Activated T-helper 1 cell treated with anti-CD3 and anti-CD28 coated beads, Interleukin-12 subunit alpha, Interleukin-12 subunit beta, Interleukin-2, Interleukin-4 antibody, amounts not matched to agents 30 ng/mL and 10 ng/mL and 1 ng/mL, durations not matched to agents 14 hours and 24 hours and 36 hours (primary cell): ENCODE measurements around the gene CAMSAP1. TPM values are rescaled to one million over a fixed set of nuclear protein-coding genes. Genes with fewer than 3 reads are reported as not detected.
A peak's percentile ranks its signal among the peaks of the same experiment; 100 is the strongest.
"Not testable (repeated sequence)": the region's sequence is repeated elsewhere in the genome, so short reads cannot be mapped to it uniquely, and the experiment has no call there.

Experiments used
- DNase-seq: peaks from one replicate; pipeline ENCODE4 v3.0.0; 2021; ENCODE audit warnings: low spot score
- H3K27ac Mint-ChIP-seq: one replicate; pipeline ENCODE4 v1.8.0; 2021; ENCODE audit warnings: mild to moderate bottlenecking, mixed read lengths
- H3K27me3 Mint-ChIP-seq: one replicate; pipeline ENCODE4 v1.8.0; 2022; ENCODE audit warnings: mild to moderate bottlenecking, moderate library complexity, mixed read lengths; ENCODE audit not compliant: insufficient read depth
- H3K36me3 Mint-ChIP-seq: one replicate; pipeline ENCODE4 v1.8.0; 2021; ENCODE audit warnings: low read depth, mixed read lengths
- H3K4me1 Mint-ChIP-seq: one replicate; pipeline ENCODE4 v1.8.0; 2021; ENCODE audit warnings: low read depth, mixed read lengths
- H3K4me3 Mint-ChIP-seq: one replicate; pipeline ENCODE4 v1.8.0; 2021; ENCODE audit warnings: mild to moderate bottlenecking, moderate library complexity, mixed read lengths
- H3K9me3 Mint-ChIP-seq: one replicate; pipeline ENCODE4 v1.8.0; 2021; ENCODE audit warnings: mixed read lengths
- intact Hi-C: fragments of 100-400 bp; cut with micrococcal nuclease; formaldehyde crosslinking; loops from one replicate; pipeline ENCODE4 v1.15.1; 2024
- total RNA-seq: library from RNA; stranded (reverse); gene quantifications from 2 replicates; pipeline ENCODE4 v1.2.3, GENCODE V29; 2022

Gene CAMSAP1
- total RNA-seq, 1 donor from 2014 or later: 43.8 TPM

DNA sequence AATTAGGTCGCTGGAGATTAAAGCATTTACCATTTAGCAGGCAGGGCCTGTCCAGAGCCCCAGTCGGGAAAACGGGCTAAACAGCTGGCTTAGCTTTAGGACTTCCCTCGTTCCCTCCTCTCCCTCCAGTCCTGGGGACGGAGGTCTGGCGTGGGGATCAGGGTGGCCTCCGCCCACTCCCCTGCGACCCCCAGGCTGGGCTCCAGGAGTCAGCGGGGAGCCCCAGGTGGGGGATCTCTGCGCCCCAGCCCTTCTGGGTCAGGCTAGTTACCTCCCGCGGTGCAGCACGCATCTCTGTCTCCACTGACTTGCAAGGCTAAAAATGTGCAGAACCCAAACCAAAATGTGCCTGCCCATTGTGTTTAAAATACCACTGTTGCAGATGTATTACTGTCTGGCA lies 16.2 kb upstream of the CAMSAP1 start:
- no peak overlapping the region for H3K4me3 Mint-ChIP-seq
- H3K9me3 Mint-ChIP-seq: peaks cover 7% of the 10 kb centered on the region
- intact Hi-C loops: no loop called here
- peaks cover 19% of the 10 kb centered on the region for H3K36me3 Mint-ChIP-seq
- no peak for DNase-seq
- peaks cover 27% of the 10 kb centered on the region for H3K4me1 Mint-ChIP-seq
- no peak overlapping the region for H3K27ac Mint-ChIP-seq
- no peaks in the 10 kb centered on the region for H3K27me3 Mint-ChIP-seq

GRCh38 chr9:135921749-135922310 lies 14.5 kb upstream of the CAMSAP1 start:
- H3K4me1 Mint-ChIP-seq: peaks cover 20% of the 10 kb centered on the region
- H3K27me3 Mint-ChIP-seq: no peaks in the 10 kb centered on the region
- peaks cover 16% of the 10 kb centered on the region for H3K9me3 Mint-ChIP-seq
- H3K36me3 Mint-ChIP-seq: peaks cover 24% of the 10 kb centered on the region
- intact Hi-C loops: no loop called here
- DNase-seq: no peak
- no peak overlapping the region for H3K4me3 Mint-ChIP-seq
- H3K27ac Mint-ChIP-seq: no peak overlapping the region

GRCh38 chr9:135920973-135921585 lies 13.7 kb upstream of the CAMSAP1 start:
- DNase-seq: no peak
- Mint-ChIP-seq H3K27me3 (no peaks in the 10 kb centered on the region), H3K27ac (no peak overlapping the region), H3K4me3 (no peak overlapping the region), H3K36me3 (peaks cover 28% of the 10 kb centered on the region), H3K9me3 (peaks cover 23% of the 10 kb centered on the region), H3K4me1 (peaks cover 20% of the 10 kb centered on the region)
- intact Hi-C loops: no loop called here

DNA sequence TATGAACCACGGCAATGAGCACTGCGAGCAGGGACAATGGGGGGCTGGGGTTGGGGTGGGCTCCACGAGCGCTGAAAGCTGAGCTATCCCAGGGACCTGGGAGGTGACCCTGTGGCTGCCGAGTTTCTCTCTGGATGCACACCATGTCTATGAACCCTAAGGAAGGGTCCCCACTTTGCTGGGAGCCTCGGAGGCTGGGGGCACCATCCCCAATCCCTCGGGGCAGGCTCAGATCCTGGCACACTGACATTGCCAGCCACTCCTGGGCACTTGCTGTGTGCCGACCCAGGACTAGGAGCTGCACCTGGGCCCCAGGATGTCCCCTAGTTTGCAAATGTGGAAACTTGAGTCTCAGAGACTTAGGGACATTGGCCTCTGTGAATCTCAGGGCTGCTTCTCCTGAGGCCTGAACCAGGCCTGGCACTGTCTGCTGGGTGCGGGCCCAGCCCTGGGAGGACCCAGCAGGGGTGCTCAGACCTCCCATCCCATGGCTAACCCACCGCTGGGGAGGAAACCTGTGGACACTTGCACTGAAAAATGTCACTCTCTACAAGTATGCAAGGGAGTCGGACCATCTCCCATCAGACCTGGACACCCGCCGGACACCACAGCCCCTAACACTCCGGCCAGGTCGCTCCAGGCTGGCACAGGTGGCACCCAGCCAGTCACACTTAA lies 13.0 kb upstream of the CAMSAP1 start:
- intact Hi-C loops: no loop called here
- H3K4me3 Mint-ChIP-seq: no peak overlapping the region
- DNase-seq: no peak
- peaks cover 30% of the 10 kb centered on the region for H3K9me3 Mint-ChIP-seq
- peaks cover 29% of the 10 kb centered on the region for H3K36me3 Mint-ChIP-seq
- no peak overlapping the region for H3K27ac Mint-ChIP-seq
- H3K27me3 Mint-ChIP-seq: no peaks in the 10 kb centered on the region
- H3K4me1 Mint-ChIP-seq: peaks cover 14% of the 10 kb centered on the region

- intact Hi-C loops: no loop called here
- peaks cover 34% of the 10 kb centered on the region for H3K36me3 Mint-ChIP-seq
- peaks cover 40% of the 10 kb centered on the region for H3K9me3 Mint-ChIP-seq
- no peaks in the 10 kb centered on the region for H3K27me3 Mint-ChIP-seq
- H3K27ac Mint-ChIP-seq: peak overlapping the region; percentile 35
- H3K4me1 Mint-ChIP-seq: peaks cover 4% of the 10 kb centered on the region
- no peak for DNase-seq
- no peak overlapping the region for H3K4me3 Mint-ChIP-seq
These were observed 12.1 kb upstream of the CAMSAP1 start for GRCh38 chr9:135919318-135919890.

DNA sequence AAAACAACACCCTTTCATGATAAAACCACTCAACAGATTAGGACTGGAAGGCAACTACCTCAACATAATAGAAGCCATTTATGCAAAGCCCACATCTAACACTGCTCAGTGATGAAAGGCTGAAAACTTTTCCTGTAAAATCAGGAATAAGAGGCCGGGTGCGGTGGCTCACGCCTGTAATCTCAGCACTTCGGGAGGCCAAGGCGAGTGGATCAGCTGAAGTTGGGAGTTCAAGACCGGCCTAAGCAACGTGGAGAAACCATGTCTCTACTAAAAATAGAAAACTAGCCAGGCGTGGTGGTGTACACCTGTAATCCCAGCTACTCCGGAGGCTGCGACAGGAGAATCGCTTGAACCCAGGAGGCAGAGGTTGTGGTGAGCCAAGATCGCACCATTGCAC lies 8.9 kb upstream of the CAMSAP1 start:
- H3K4me1 Mint-ChIP-seq, H3K4me3 Mint-ChIP-seq, H3K27ac Mint-ChIP-seq, H3K27me3 Mint-ChIP-seq, DNase-seq, intact Hi-C loops: not testable (repeated sequence)
- H3K9me3 Mint-ChIP-seq: peaks cover 45% of the 10 kb centered on the region
- H3K36me3 Mint-ChIP-seq: peaks cover 46% of the 10 kb centered on the region

- H3K9me3 Mint-ChIP-seq: peaks cover 45% of the 10 kb centered on the region
- peaks cover 59% of the 10 kb centered on the region for H3K36me3 Mint-ChIP-seq
- no peak overlapping the region for H3K27ac Mint-ChIP-seq
- no peak overlapping the region for H3K4me3 Mint-ChIP-seq
- no peak for DNase-seq
- intact Hi-C loops: no loop called here
- peaks cover 15% of the 10 kb centered on the region for H3K4me1 Mint-ChIP-seq
- no peaks in the 10 kb centered on the region for H3K27me3 Mint-ChIP-seq
These were observed 7.6 kb upstream of the CAMSAP1 start for GRCh38 chr9:135914921-135915320.

- H3K27me3 Mint-ChIP-seq, intact Hi-C loops, DNase-seq, H3K4me3 Mint-ChIP-seq, H3K27ac Mint-ChIP-seq: not testable (repeated sequence)
- H3K36me3 Mint-ChIP-seq: peaks cover 58% of the 10 kb centered on the region
- H3K4me1 Mint-ChIP-seq: peaks cover 35% of the 10 kb centered on the region
- peaks cover 30% of the 10 kb centered on the region for H3K9me3 Mint-ChIP-seq
These were observed 3.9 kb upstream of the CAMSAP1 start for GRCh38 chr9:135911233-135911632.

- no peak for DNase-seq
- Mint-ChIP-seq H3K36me3 (peaks cover 56% of the 10 kb centered on the region), H3K4me1 (peaks cover 39% of the 10 kb centered on the region), H3K9me3 (peaks cover 25% of the 10 kb centered on the region), H3K4me3 (no peak overlapping the region), H3K27me3 (no peaks in the 10 kb centered on the region), H3K27ac (no peak overlapping the region)
- intact Hi-C loops: no loop called here
These were observed 3.4 kb upstream of the CAMSAP1 start for GRCh38 chr9:135910757-135911156.

GRCh38 chr9:135910216-135910615 lies 2.9 kb upstream of the CAMSAP1 start:
- DNase-seq: no peak
- Mint-ChIP-seq H3K4me3 (peak overlapping the region; percentile 68), H3K27ac (no peak overlapping the region), H3K36me3 (peaks cover 54% of the 10 kb centered on the region), H3K4me1 (peaks cover 45% of the 10 kb centered on the region), H3K27me3 (no peaks in the 10 kb centered on the region), H3K9me3 (peaks cover 20% of the 10 kb centered on the region)
- intact Hi-C loops: no loop called here

- Mint-ChIP-seq H3K4me1 (peaks cover 50% of the 10 kb centered on the region), H3K27me3 (no peaks in the 10 kb centered on the region), H3K4me3 (peak overlapping the region; percentile 85), H3K9me3 (peaks cover 11% of the 10 kb centered on the region), H3K27ac (peak overlapping the region; percentile 79), H3K36me3 (peaks cover 49% of the 10 kb centered on the region)
- intact Hi-C loops: loop anchor here (5.0 kb wide), 4 partner anchors 338 to 1698 kb away; partner anchors contain the start of genes ARRDC1, QSOX2 and SNAPC4
- DNase-seq: no peak
These were observed 2.0 kb upstream of the CAMSAP1 start for GRCh38 chr9:135909371-135909770.

DNA sequence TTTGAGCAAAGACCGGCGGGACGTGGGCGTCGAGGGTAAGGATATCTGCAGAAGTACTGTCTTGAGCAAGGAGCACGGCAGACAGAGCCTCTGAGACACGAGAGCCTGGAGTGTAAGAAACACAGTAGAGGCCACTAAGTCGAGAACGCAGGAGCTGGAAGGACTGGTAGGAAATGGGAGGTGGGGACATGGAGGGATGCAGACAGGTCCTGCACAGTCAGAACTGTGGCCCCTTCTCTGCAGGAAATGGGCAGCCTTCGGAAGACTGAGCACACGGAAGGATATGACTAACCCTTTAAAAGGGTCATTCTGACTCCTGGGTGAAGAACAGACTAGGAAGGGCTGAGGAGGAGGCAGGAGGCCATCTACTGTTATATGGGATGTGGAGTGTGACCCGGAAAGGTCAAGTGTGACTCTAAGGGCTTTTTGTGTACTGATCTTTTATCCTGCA lies 1.4 kb upstream of the CAMSAP1 start:
- Mint-ChIP-seq H3K4me3 (peak overlapping the region; percentile 85), H3K27ac (peak overlapping the region; percentile 79), H3K9me3 (peaks cover 10% of the 10 kb centered on the region), H3K36me3 (peaks cover 47% of the 10 kb centered on the region), H3K4me1 (peaks cover 50% of the 10 kb centered on the region), H3K27me3 (no peaks in the 10 kb centered on the region)
- intact Hi-C loops: loop anchor here (5.0 kb wide), 4 partner anchors 339 to 1699 kb away; partner anchors contain the start of genes ARRDC1, QSOX2 and SNAPC4
- DNase-seq: no peak
